T-helper 1 cell treated with Interleukin-12 subunit alpha and Interleukin-12 subunit beta and Interleukin-4 antibody, amounts not matched to agents 30 ng/mL and 1 ng/mL, for 36 hours (primary cell): ENCODE measurements around the gene CDK5. TPM values are rescaled to one million over a fixed set of nuclear protein-coding genes. Genes with fewer than 3 reads are reported as not detected.
"Not testable (repeated sequence)": the region's sequence is repeated elsewhere in the genome, so short reads cannot be mapped to it uniquely, and the experiment has no call there.

Experiments used
- intact Hi-C: fragments of 100-400 bp; cut with micrococcal nuclease; formaldehyde crosslinking; loops from one replicate; pipeline ENCODE4 v1.15.1; 2024
- total RNA-seq: library from RNA; stranded (reverse); gene quantifications from 2 replicates; pipeline ENCODE4 v1.2.3, GENCODE V29; 2022

CDK5 gene
- total RNA-seq, 1 donor from 2014 or later: 20.0 TPM

DNA sequence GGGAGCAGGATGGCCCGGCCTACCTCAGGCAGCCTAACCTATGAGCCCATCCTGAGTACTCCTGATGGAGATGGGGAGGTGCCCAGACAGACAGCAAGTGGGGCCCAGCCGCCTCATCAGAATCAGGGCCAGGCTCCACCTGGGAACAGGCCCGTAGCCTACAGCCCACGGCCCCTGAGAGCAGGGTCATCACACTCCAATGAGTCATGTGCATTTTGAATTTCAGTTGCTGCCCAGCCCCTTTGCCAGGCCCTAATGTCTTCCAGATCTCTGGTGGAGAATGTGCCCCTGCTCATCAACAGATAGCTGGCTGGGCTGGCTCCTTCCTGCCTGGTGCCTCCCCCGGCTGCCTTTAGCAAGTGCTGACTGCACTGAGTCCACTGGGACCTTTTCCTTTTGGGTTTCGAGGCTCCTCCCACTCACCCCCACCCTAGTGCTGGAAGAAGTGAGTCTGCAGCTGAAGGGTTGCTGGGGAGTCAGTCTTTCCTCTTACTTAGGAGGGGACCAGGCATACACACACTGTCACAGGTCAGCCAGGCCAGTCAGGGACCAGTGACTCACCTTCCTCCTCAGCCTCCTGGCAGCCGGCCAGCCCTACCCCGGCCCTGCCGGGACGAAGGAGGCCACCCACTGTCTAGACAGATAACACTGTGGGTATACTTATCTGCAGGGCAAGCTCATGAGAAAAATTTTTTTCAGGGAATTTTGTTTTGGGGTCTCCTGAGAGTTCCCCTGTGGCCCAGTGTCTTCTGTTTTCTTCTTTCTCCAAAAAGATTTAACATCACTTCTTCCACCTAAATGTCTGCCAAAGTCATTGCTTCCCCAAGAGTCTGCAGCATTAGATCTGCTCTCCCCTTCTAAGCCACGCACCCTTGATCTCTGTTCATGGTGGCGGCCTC is 18.5 kb downstream of the CDK5 start:
- intact Hi-C loops: no loop called here

- intact Hi-C loops: no loop called here
Measured at GRCh38 chr7:151035902-151036301, 21.8 kb downstream of the CDK5 start.

DNA sequence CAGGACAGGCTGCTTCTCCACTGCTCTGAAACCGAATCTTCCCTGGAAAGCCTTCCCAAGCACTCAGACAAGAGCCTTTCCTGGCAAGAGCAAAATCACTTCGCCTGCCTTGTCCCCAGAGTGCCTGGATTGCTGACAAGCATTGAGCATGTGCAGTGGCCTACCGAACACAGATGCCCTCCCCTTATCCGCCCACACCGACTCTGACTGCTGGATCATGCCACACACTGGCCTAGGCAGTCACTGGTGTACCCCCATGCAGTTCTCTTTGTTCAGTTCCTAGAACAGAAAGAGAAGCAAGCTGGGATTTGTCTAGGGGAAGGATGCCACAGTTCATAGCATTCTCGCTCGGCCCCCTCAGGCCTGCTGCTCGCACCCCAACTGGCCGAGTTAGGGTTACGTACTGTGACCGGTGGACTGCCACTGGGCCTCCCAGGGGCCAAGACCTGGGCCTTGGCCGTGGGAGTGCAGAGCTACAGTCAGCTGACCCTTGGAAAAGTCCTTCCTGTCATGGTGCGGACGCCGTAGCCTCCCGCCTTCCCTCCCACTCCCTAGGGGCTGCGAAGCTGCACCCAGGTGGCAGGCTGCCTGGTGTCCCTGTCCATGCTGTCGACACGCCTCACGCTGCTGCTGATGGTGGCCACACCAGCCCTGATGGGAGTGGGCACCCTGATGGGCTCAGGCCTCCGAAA is 22.5 kb downstream of the CDK5 start:
- intact Hi-C loops: no loop called here

DNA sequence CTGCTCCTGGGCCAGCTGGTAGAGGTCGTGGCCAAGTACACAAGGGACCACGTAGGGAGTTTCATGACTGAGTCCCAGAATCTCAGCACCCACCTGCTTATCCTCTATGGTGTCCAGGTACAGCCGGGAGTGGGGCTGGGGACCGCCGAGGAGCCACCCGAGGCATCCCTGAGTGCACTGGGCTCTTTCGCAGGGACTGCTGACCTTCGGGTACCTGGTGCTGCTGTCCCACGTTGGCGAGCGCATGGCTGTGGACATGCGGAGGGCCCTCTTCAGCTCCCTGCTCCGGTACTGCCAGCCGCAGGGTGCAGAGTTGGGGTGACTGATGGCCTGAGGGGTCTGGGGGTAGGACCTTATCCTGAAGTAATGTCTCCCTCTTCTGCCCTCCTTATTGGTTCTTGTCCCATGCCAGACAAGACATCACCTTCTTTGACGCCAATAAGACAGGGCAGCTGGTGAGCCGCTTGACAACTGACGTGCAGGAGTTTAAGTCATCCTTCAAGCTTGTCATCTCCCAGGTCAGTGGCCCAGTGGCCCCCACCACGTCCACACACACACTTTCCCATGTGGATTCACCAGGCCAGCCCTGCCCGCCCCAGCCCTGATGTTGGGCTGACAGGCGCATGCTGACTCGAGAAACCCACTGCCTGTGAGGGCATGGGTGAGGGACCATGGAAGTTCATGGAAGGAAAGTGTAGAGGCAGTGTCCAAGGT is 23.2 kb downstream of the CDK5 start:
- intact Hi-C loops: no loop called here

DNA sequence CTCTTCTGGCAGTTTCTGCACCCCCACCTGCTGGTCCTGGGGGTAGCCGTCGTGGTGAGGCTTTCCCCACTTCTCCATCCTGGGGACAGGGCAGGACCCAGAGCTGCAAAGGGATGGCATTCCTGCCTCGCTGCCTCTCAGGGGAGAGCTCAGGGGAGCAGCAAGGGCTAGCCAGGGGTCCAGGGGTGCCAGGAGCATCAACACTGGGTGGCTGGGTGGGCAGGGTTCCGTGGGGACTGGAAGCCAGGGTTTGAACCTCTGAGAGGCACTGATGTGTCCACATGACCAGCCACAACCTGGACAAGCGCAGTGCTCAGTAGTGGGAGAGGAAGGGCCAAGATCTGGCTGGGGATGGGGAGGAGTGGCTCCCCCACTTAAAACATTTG is 23.8 kb downstream of the CDK5 start:
- intact Hi-C loops: no loop called here

DNA sequence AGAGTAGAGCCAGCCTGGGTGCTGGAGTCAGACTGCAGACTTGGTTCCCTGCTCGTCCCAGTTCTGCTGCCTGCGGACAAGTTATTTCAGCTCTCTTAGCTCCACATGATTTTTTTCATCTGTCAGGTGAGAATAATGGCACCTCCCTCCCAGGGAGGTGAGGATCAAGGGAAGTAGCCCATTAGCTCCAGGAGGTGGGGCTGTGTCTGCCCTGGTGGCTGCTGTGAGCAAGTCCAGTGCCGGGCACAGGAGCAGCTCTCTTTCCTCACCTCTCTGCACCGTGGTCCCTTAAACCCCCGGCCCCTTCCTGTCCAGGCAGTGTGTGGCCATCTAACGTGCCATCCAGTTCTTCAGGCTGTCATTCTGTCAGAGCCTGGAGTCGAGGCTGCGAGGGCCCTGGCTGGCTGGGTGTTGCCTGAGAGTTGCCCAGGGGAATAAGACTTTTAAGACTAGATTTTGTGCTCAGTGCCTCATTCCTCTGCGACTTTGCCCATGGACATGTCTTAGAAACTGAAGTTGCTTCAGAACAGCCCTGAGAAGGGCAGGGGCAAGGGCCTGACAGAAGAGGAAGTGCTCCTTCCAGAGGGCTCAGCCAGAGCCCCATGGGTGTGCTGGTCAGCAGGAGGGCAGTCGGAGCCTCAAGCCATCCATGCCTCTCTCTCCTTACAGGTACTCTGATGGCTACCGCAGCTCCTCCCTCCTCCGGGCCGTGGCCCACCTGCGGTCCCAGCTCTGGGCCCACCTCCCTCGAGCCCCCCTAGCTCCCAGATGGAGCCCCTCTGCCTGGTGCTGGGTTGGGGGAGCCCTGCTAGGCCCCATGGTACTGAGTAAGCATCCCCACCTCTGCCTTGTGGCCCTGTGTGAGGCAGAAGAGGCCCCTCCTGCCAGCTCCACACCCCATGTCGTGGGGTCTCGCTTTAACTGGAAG is 24.5 kb downstream of the CDK5 start:
- intact Hi-C loops: no loop called here

DNA sequence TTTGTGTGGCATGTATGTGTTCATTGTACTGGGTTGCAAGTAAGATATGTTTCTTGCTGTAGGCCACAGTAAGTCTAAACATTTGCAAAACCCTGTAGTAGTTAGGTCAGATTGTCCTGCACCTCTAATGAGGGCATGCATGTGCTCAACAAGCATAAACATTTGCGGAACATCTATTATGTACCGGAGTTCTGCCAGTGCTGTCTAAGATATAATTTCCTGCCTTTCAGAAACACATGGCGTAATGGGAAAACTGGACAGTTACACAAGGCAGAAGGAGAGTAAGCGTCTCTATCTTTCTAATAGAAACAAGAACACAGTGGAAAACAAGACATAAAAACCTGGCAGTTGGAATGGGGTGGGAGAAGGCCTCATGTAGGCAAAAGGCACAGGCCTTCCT is 26.7 kb downstream of the CDK5 start:
- intact Hi-C loops: no loop called here

- intact Hi-C loops: loop anchor here (1.0 kb wide), 14 partner anchors 11 to 1191 kb away; partner anchors contain the start of genes ABCF2, CHPF2, NUB1 and TMUB1
Measured at GRCh38 chr7:151028948-151029501, 28.7 kb downstream of the CDK5 start.

- intact Hi-C loops: loop anchor here (1.0 kb wide), 14 partner anchors 10 to 1190 kb away; partner anchors contain the start of genes ABCF2, CHPF2, NUB1 and TMUB1
Measured at GRCh38 chr7:151028131-151028947, 29.4 kb downstream of the CDK5 start, which contains the start of gene ABCB8. Gene ABCB8, plus strand, starts transcription at chr7:151028450. Its CDS starts 66 bp downstream, at chr7:151028516.

- intact Hi-C loops: loop anchor here (1.0 kb wide), 14 partner anchors 9 to 1189 kb away; partner anchors contain the start of genes ABCF2, CHPF2, NUB1 and TMUB1
Measured at GRCh38 chr7:151027728-151028130, 30.0 kb downstream of the CDK5 start.

- intact Hi-C loops: not testable (repeated sequence)
Measured at GRCh38 chr7:151026771-151027727, 30.6 kb downstream of the CDK5 start.

GRCh38 chr7:151025924-151026671 is 31.6 kb downstream of the CDK5 start:
- intact Hi-C loops: no loop called here

DNA sequence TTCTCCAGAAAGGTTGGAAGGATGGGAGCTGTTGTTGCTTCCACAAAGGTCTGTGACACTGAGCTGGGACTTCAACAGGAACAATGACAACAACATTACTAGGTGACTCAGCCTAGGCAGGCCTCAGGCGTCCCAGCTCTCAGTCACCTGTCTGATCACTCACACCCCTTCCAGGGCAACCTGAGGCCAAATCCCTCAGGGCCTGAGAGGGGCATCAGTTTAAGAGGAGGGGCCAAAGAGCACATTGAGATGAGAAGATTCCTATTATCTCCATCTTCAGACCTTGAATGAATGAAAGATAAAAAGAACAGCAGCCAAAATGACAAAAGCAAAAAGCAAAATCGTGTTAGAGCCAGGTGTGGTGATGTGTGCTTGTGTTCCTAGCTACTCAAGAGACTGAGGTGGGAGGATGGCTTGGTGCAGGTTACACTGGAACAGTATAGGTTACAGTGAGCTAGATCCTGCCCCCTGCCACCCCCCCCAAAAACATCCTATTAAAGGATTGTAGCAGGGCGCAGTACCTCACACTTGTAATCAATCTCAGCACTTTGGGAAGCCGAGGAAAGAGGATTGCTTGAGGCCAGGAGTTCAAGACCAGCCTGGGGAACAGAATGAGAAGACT is 33.2 kb downstream of the CDK5 start, which contains the start of gene ATG9B:
TSS of gene ATG9B (minus strand) at position 60 of the 622 bp plus-strand sequence. CDS start 71 bp downstream, outside the sequence.
- intact Hi-C loops: no loop called here

GRCh38 chr7:151023232-151023631 is 34.5 kb downstream of the CDK5 start:
- intact Hi-C loops: no loop called here

DNA sequence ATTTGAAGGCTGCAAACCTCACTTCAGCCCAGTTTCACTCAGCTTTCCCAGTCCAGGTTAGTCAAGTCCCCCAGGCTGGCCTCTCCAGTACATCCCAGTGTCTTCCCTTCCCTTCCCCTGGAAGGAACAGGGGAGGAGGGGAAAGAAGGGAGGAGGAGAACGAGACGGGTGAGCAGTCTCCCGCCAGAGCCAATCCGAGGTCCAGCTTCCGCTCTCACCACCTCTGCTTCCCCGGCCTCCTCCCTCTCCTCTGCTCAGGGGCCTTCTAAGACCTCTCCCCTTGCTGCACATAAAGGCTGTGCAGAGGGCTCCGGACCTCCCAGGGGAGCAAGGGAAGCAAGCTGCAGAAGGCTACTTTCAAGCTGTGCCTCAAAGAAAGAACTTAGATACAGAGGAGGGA is 37.5 kb downstream of the CDK5 start:
- intact Hi-C loops: no loop called here

GRCh38 chr7:151019130-151019447 is 38.6 kb downstream of the CDK5 start:
- intact Hi-C loops: loop anchor here (2.0 to 10.0 kb wide), 2 partner anchors 92 to 244 kb away; no protein-coding TSS in a partner anchor
